Astrocyte (in vitro differentiated cells and primary cell): Measurements from ENCODE around the gene PFKL.

Source experiments
- CTCF ChIP-seq: IDR thresholded peaks from 2 replicates; pipeline ENCODE4 v1.5.1; 2011; ENCODE audit warnings: low read depth, mild to moderate bottlenecking, inconsistent platforms, low read length, moderate library complexity; ENCODE audit not compliant: insufficient read depth
- EZH2 ChIP-seq: IDR thresholded peaks from 2 replicates; pipeline ENCODE4 v1.6.1; 2012; ENCODE audit warnings: mild to moderate bottlenecking, low read length, inconsistent platforms; ENCODE audit not compliant: insufficient read depth

- no peak for TF ChIP-seq EZH2
- TF ChIP-seq CTCF: no peak
Observed at GRCh38 chr21:44357064-44357837, 57.4 kb downstream of the PFKL start.
